ENCODE measurements around the gene L3MBTL4.

Gene L3MBTL4

GRCh38 chr18:5979176-5979888 is 435.4 kb downstream of the L3MBTL4 start:
- DNase-seq: no peak

GRCh38 chr18:5977022-5977421 is 437.7 kb downstream of the L3MBTL4 start:
- no peak for DNase-seq

GRCh38 chr18:5975111-5976002 is 439.4 kb downstream of the L3MBTL4 start:
- DNase-seq: no peak

GRCh38 chr18:5974696-5975095 is 440.0 kb downstream of the L3MBTL4 start:
- no peak for DNase-seq

GRCh38 chr18:5973099-5973498 is 441.6 kb downstream of the L3MBTL4 start:
- no peak for DNase-seq

GRCh38 chr18:5972298-5972697 is 442.4 kb downstream of the L3MBTL4 start:
- DNase-seq: no peak

- DNase-seq: no peak
Measured at GRCh38 chr18:5969989-5970403, 444.7 kb downstream of the L3MBTL4 start.

GRCh38 chr18:5969355-5969988 is 445.2 kb downstream of the L3MBTL4 start:
- DNase-seq: no peak

- no peak for DNase-seq
Measured at GRCh38 chr18:5967666-5968065, 447.0 kb downstream of the L3MBTL4 start.

- DNase-seq: no peak
Measured at GRCh38 chr18:5967007-5967406, 447.7 kb downstream of the L3MBTL4 start.

- DNase-seq: no peak
Measured at GRCh38 chr18:5966514-5966913, 448.2 kb downstream of the L3MBTL4 start.

GRCh38 chr18:5964996-5965395 is 449.7 kb downstream of the L3MBTL4 start:
- no peak for DNase-seq

GRCh38 chr18:5964596-5964995 is 450.1 kb downstream of the L3MBTL4 start:
- DNase-seq: no peak

- DNase-seq: no peak
Measured at GRCh38 chr18:5964108-5964507, 450.6 kb downstream of the L3MBTL4 start.

GRCh38 chr18:5963267-5963666 is 451.4 kb downstream of the L3MBTL4 start:
- no peak for DNase-seq

GRCh38 chr18:5962362-5962761 is 452.3 kb downstream of the L3MBTL4 start:
- no peak for DNase-seq

- DNase-seq: no peak
Measured at GRCh38 chr18:5961828-5962150, 452.9 kb downstream of the L3MBTL4 start.

- no peak for DNase-seq
Measured at GRCh38 chr18:5961097-5961827, 453.4 kb downstream of the L3MBTL4 start.

GRCh38 chr18:5958822-5959221 is 455.9 kb downstream of the L3MBTL4 start:
- no peak for DNase-seq

- DNase-seq: no peak
Measured at GRCh38 chr18:5955861-5956260, 458.9 kb downstream of the L3MBTL4 start.

- no peak for DNase-seq
Measured at GRCh38 chr18:5951515-5952091, 463.1 kb downstream of the L3MBTL4 start.

- DNase-seq: no peak
Measured at GRCh38 chr18:5948781-5949180, 465.9 kb downstream of the L3MBTL4 start.

- DNase-seq: no peak
Measured at GRCh38 chr18:5948237-5948636, 466.5 kb downstream of the L3MBTL4 start.
